Stimulated activated CD4-positive, alpha-beta T cell treated with anti-CD3 and anti-CD28 coated beads, Interleukin-2, amount 100 ng/mL, for 4 hours (primary cell): ENCODE measurements around the gene DCTN4.

Experiments
- DNase-seq: peaks from one replicate; pipeline ENCODE4 v3.0.0-alpha.2; 2020; ENCODE audit warnings: low read depth

Gene DCTN4

DNA sequence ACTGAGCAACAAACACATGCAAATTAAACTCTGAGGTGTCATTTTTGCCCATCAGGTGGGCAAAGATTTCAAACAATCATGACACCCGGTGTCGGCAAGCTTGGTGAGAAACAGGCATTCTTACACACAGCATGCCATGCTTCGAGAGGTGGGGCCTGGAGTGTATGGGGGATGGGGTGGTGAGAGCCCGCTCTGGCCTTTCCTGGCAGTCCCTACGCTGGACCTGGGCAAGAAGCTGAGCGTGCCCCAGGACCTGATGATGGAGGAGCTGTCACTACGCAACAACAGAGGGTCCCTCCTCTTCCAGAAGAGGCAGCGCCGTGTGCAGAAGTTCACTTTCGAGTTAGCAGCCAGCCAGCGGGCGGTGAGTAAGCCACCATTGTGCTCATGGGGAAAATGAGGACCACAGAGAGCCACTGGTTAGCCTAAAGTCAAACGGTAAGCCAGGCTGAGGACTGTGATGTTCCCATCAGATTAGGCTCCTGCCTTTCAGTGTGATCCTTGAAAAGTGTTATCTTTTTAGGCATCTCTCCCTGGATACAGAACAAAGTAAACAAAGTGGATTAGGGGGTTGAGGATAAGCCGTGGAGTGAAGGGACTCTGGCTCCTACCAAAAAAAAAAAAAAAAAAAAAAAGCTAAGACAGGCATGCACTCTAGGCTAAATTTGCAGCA is 88.4 kb downstream of the DCTN4 start:
- no peak for DNase-seq

GRCh38 chr5:150665044-150665443 is 93.8 kb downstream of the DCTN4 start:
- no peak for DNase-seq

- DNase-seq: no peak
Observed at GRCh38 chr5:150663936-150664335, 94.9 kb downstream of the DCTN4 start.

GRCh38 chr5:150662731-150663516 is 95.9 kb downstream of the DCTN4 start:
- DNase-seq: no peak

DNA sequence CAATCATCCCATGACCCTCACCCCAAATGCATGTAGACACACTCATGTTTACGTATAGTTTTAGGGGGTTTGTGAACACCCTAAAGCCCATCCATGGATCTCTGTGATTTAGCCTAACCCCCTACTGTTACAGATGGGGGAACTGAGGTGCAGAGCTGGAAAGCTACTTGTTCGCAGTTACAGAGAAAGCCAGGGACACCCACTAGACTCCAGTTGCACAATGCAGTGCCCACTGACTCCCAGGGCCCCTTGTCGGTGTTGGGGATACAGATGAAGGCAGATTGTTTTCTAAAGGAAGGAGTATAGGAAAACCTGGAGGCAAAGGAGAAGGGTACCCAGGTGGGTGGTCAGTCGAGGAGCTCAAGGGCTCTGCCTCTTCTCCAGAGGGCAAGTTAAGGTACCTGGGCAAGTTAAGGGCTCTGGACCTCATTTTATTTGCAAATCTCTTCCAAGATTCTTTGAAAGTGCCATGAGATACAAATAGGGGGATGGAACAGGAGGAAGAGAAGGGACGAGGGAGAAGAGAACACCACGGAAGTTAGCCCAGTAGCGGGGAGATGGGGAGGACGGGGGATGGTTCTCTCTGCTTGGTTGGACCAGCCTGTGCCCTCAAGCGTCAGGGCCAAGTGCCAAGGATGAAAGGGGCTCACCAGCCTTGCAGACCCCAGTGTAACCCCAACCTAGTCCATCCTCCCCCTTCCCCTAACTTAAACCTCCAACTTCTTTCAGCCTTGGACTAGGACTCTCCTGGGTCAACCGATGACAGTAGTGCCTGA is 96.8 kb downstream of the DCTN4 start:
- no peak for DNase-seq

DNA sequence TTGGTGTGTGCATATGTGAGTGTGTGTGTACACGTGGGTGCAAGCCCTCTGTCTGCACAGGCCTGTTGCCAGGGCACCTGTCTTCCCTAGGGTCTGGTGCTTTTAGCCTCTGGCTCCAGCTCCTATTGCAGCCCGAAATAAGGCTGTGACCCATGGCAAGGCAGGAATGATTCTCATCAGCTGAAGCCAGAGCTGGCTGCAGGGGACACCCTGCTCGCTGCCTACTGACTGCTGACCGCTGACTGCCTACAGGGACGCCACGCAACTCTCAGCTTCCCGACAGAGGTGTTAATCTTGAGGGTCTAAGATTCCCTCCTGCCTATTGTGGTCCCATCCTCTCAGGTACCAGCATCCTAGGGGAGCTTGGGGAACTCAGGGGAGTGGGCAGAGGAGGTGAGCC is 97.7 kb downstream of the DCTN4 start, which contains the start of gene MYOZ3:
Gene MYOZ3 (plus strand): TSS at position 166 of the 400 bp plus-strand sequence. CDS start 1,691 bp downstream, outside the sequence.
- DNase-seq: no peak

- no peak for DNase-seq
Observed at GRCh38 chr5:150660108-150660831, 98.5 kb downstream of the DCTN4 start.

DNA sequence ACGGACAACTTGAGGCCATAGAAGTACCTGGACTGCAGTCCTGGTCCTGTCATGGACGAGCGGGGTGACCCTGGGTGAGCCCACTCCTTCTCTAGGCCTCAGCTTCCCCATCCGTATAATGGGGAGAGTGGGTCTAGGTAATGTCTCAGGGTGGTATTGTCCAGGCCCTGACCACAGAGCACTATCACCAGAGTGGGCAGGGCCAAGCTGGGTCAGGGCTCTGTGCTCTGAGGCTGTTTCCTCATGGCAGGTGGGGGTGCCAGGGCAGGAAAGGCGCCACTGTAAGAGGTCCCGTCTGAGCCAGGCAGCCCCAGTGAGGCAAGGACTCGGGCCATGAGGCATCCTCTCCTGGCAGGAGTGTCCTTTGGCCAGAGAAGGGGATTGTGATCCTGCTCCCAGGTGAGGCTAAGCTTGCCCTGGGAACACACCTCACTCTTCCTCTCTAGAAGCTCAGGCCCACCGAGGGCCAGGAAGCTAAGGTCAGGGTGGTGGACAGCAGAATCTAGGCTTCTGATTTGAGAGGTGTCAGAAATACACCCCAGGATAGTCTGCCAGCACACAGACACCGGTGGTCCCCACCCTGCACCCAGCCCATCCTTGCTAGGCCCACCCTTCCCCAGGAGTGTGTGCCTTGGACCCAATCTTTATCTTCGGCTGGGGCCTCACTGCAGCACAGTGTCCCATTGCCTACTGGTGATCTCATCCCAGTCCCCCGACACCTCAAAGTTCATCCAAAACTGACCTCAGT is 99.3 kb downstream of the DCTN4 start:
- DNase-seq: no peak

DNA sequence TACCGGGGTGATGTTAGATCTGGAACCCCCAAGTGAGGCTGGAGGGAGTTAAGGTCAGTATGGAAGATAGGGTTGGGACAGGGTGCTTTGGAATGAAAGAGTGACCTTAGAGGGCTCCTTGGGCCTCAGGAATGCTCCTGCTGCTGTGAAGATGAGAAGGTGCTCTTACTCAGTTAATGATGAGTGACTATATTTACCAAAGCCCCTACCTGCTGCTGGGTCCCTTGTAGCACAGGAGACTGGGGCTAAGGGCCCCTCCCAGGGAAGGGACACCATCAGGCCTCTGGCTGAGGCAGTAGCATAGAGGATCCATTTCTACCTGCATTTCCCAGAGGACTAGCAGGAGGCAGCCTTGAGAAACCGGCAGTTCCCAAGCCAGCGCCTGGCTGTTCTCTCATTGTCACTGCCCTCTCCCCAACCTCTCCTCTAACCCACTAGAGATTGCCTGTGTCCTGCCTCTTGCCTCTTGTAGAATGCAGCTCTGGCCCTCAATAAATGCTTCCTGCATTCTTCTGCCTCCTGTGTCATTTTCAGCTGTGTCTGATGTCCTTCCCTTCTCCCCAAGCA is 100.0 kb downstream of the DCTN4 start:
- no peak for DNase-seq
